ENCODE data around the gene FMN2. TPM values are rescaled to one million over a fixed set of nuclear protein-coding genes. Genes with fewer than 3 reads are reported as not detected.

Gene FMN2
- total and polyA plus RNA-seq, 4 donors = 0.14 to 2.7 (median 1.2) TPM

- TF ChIP-seq CTCF (IDR thresholded peaks at IDR 0.05; ENCODE audit: control extremely low read depth, extremely low read depth) = no peak
- no peak overlapping the region for H3K9ac ChIP-seq (ENCODE audit: insufficient read depth in 1 of 2, low read length in 2 of 2)
- ATAC-seq (ENCODE audit: insufficient read depth, low FRiP score) (no peak), DNase-seq (no peak)
- no peaks in the 10 kb centered on the region for H3K9me3 ChIP-seq (ENCODE audit: control insufficient read depth in 4 of 4, insufficient read depth in 3 of 4, low read length in 3 of 4)
- no peak overlapping the region for H3K4me3 ChIP-seq
- no peaks in the 10 kb centered on the region for H3K27me3 ChIP-seq (ENCODE audit: control insufficient read depth in 3 of 3, insufficient read depth in 3 of 3, low read length in 2 of 3)
- 76 to 90% methylated on average over 1 of the region's 1 CpG for WGBS, 2 donors
- H3K4me1 ChIP-seq (ENCODE audit: control insufficient read depth in 5 of 5, insufficient read depth in 5 of 5, low read length in 5 of 5) = no peaks in the 10 kb centered on the region
- H3K36me3 ChIP-seq (ENCODE audit: control insufficient read depth in 4 of 4, insufficient read depth in 4 of 4, low read length in 4 of 4) = no peaks in the 10 kb centered on the region
- no peak overlapping the region for H3K27ac ChIP-seq (ENCODE audit: low read depth in 1 of 2, low read length in 1 of 2)
Observed at GRCh38 chr1:240287722-240288121, 196.0 kb downstream of the FMN2 start.

GRCh38 chr1:240293706-240294105 lies 202.0 kb downstream of the FMN2 start:
- 54 to 62% methylated on average over 2 of the region's 2 CpGs for WGBS, 2 donors
- H3K36me3 ChIP-seq (ENCODE audit: control insufficient read depth in 4 of 4, insufficient read depth in 4 of 4, low read length in 4 of 4) = no peaks in the 10 kb centered on the region
- H3K27me3 ChIP-seq (ENCODE audit: control insufficient read depth in 3 of 3, insufficient read depth in 3 of 3, low read length in 2 of 3) = no peaks in the 10 kb centered on the region
- no peak for TF ChIP-seq CTCF (IDR thresholded peaks at IDR 0.05; ENCODE audit: control extremely low read depth, extremely low read depth)
- H3K9ac ChIP-seq (ENCODE audit: insufficient read depth in 1 of 2, low read length in 2 of 2) = no peak overlapping the region
- ATAC-seq (ENCODE audit: insufficient read depth, low FRiP score) = no peak
- no peak for DNase-seq
- no peak overlapping the region for H3K27ac ChIP-seq (ENCODE audit: low read depth in 1 of 2, low read length in 1 of 2)
- H3K4me3 ChIP-seq = no peak overlapping the region
- H3K9me3 ChIP-seq (ENCODE audit: control insufficient read depth in 4 of 4, insufficient read depth in 3 of 4, low read length in 3 of 4) = no peaks in the 10 kb centered on the region
- H3K4me1 ChIP-seq (ENCODE audit: control insufficient read depth in 5 of 5, insufficient read depth in 5 of 5, low read length in 5 of 5) = peaks cover 0 to 5% (median 0%) of the 10 kb centered on the region in 5 donors

GRCh38 chr1:240294566-240294965 lies 202.9 kb downstream of the FMN2 start:
- 43 to 48% methylated on average over 3 of the region's 3 CpGs for WGBS, 2 donors
- no peak for ATAC-seq (ENCODE audit: insufficient read depth, low FRiP score)

More at GRCh38 chr1:240294566-240294965, 202.9 kb downstream of the FMN2 start:
- Histone ChIP-seq H3K9me3 (ENCODE audit: control insufficient read depth in 4 of 4, insufficient read depth in 3 of 4, low read length in 3 of 4) (no peaks in the 10 kb centered on the region), H3K4me3 (no peak overlapping the region), H3K9ac (ENCODE audit: insufficient read depth in 1 of 2, low read length in 2 of 2) (no peak overlapping the region), H3K4me1 (ENCODE audit: control insufficient read depth in 5 of 5, insufficient read depth in 5 of 5, low read length in 5 of 5) (peaks cover 0 to 5% (median 0%) of the 10 kb centered on the region in 5 donors), H3K27ac (ENCODE audit: low read depth in 1 of 2, low read length in 1 of 2) (no peak overlapping the region), H3K36me3 (ENCODE audit: control insufficient read depth in 4 of 4, insufficient read depth in 4 of 4, low read length in 4 of 4) (no peaks in the 10 kb centered on the region), H3K27me3 (ENCODE audit: control insufficient read depth in 3 of 3, insufficient read depth in 3 of 3, low read length in 2 of 3) (no peaks in the 10 kb centered on the region)
- TF ChIP-seq CTCF (IDR thresholded peaks at IDR 0.05; ENCODE audit: control extremely low read depth, extremely low read depth) = no peak
- DNase-seq = no peak
